HL-60 (cell line): ENCODE results near the gene ABCF2.

Experiments used
- DNase-seq, 2 experiments: peaks; one replicate each; pipeline ENCODE4 v3.0.0-alpha.2; 2010 to 2020; ENCODE audit warnings: low read depth in 1 of 2, low spot score in 1 of 2
- H3K27ac ChIP-seq: fragments of 250-450 bp; sonication (Bioruptor Pico); replicated peaks from 2 replicates; pipeline ENCODE4 v1.5.1; 2020; ENCODE audit warnings: mild to moderate bottlenecking, moderate library complexity
- H3K27me3 ChIP-seq: fragments of 250-450 bp; sonication (Bioruptor Pico); 2 replicates; pipeline ENCODE4 v1.5.1; 2021; ENCODE audit warnings: mild to moderate bottlenecking, moderate library complexity; ENCODE audit not compliant: insufficient read depth, poor library complexity, severe bottlenecking
- H3K4me3 ChIP-seq: replicated peaks from 2 replicates; pipeline ENCODE4 v1.5.1; 2011; ENCODE audit warnings: mild to moderate bottlenecking, control low read depth, low read length; ENCODE audit not compliant: insufficient read depth
- GABPA ChIP-seq: IDR thresholded peaks from 2 replicates; pipeline ENCODE4 v1.6.1; 2012; ENCODE audit warnings: low read depth
- POLR2AphosphoS5 ChIP-seq: IDR thresholded peaks from 2 replicates; pipeline ENCODE4 v1.6.1; 2012; ENCODE audit warnings: low read depth
- SPI1 ChIP-seq: IDR thresholded peaks from 2 replicates; pipeline ENCODE4 v1.6.1; 2012; ENCODE audit warnings: low read depth, mild to moderate bottlenecking, borderline replicate concordance
- TF ChIP-seq, protein P1 (sequence below): IDR thresholded peaks from one replicate; pipeline ENCODE4 v1.5.1; 2011; ENCODE audit warnings: low read length, control low read depth, inconsistent platforms; ENCODE audit not compliant: insufficient read depth
- TF ChIP-seq, protein P2 (sequence below): IDR thresholded peaks from 2 replicates; pipeline ENCODE4 v1.6.1; 2012; ENCODE audit warnings: low read depth; ENCODE audit not compliant: insufficient replicate concordance

The ABCF2 gene

DNA sequence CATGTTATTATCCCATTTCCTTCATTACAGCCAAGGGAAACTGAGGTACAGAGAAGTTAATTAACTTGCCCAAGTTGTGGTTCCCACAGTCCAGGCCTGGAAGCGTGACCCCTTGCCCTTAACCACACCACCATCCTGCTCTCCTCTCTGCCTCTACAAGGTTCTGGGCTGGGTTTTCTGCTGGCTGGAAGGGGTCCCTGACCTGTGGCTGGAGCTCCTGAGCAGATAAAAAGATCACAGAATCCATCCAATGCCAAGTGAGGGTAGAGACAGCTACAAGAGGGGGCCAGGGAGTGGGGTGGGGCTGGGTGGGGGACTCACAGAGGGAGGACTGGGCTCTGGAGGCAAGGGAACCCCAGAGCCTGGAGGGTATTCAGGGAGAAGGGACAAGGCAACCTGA lies 49.7 kb downstream of the ABCF2 start:
- H3K27ac ChIP-seq: no peak overlapping the region
- TF ChIP-seq, protein P1, sequence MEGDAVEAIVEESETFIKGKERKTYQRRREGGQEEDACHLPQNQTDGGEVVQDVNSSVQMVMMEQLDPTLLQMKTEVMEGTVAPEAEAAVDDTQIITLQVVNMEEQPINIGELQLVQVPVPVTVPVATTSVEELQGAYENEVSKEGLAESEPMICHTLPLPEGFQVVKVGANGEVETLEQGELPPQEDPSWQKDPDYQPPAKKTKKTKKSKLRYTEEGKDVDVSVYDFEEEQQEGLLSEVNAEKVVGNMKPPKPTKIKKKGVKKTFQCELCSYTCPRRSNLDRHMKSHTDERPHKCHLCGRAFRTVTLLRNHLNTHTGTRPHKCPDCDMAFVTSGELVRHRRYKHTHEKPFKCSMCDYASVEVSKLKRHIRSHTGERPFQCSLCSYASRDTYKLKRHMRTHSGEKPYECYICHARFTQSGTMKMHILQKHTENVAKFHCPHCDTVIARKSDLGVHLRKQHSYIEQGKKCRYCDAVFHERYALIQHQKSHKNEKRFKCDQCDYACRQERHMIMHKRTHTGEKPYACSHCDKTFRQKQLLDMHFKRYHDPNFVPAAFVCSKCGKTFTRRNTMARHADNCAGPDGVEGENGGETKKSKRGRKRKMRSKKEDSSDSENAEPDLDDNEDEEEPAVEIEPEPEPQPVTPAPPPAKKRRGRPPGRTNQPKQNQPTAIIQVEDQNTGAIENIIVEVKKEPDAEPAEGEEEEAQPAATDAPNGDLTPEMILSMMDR: no peak
- TF ChIP-seq, protein P2, sequence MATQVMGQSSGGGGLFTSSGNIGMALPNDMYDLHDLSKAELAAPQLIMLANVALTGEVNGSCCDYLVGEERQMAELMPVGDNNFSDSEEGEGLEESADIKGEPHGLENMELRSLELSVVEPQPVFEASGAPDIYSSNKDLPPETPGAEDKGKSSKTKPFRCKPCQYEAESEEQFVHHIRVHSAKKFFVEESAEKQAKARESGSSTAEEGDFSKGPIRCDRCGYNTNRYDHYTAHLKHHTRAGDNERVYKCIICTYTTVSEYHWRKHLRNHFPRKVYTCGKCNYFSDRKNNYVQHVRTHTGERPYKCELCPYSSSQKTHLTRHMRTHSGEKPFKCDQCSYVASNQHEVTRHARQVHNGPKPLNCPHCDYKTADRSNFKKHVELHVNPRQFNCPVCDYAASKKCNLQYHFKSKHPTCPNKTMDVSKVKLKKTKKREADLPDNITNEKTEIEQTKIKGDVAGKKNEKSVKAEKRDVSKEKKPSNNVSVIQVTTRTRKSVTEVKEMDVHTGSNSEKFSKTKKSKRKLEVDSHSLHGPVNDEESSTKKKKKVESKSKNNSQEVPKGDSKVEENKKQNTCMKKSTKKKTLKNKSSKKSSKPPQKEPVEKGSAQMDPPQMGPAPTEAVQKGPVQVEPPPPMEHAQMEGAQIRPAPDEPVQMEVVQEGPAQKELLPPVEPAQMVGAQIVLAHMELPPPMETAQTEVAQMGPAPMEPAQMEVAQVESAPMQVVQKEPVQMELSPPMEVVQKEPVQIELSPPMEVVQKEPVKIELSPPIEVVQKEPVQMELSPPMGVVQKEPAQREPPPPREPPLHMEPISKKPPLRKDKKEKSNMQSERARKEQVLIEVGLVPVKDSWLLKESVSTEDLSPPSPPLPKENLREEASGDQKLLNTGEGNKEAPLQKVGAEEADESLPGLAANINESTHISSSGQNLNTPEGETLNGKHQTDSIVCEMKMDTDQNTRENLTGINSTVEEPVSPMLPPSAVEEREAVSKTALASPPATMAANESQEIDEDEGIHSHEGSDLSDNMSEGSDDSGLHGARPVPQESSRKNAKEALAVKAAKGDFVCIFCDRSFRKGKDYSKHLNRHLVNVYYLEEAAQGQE: no peak
- TF ChIP-seq GABPA: no peak
- TF ChIP-seq POLR2AphosphoS5: no peak
- TF ChIP-seq SPI1: no peak
- H3K27me3 ChIP-seq: no peaks in the 10 kb centered on the region
- no peak for DNase-seq
- H3K4me3 ChIP-seq: no peak overlapping the region

DNA sequence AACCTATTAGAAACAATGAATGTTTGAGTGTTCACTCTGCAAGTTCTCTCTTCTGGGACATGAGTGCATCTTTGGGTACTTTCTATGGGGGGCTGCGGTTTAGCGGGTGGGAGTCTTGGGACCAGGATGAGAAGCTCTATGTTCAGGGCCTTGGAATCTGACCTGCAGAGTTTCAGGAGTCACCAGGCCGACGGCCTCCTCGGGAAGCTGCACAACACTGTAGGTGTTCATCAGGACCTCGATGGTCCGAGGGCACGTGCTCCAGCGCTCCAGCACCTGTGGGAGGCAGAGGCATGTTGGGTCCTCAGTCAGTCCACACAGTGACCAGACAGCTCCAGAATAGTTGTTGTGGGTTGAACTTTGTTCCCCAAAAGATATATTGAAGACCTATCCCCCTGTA lies 50.6 kb downstream of the ABCF2 start:
- H3K27ac ChIP-seq: no peak overlapping the region
- no peak overlapping the region for H3K4me3 ChIP-seq
- TF ChIP-seq SPI1: no peak
- TF ChIP-seq, protein P1: no peak
- no peak for TF ChIP-seq POLR2AphosphoS5
- TF ChIP-seq GABPA: no peak
- TF ChIP-seq, protein P2: no peak
- DNase-seq: no peak
- no peaks in the 10 kb centered on the region for H3K27me3 ChIP-seq

DNA sequence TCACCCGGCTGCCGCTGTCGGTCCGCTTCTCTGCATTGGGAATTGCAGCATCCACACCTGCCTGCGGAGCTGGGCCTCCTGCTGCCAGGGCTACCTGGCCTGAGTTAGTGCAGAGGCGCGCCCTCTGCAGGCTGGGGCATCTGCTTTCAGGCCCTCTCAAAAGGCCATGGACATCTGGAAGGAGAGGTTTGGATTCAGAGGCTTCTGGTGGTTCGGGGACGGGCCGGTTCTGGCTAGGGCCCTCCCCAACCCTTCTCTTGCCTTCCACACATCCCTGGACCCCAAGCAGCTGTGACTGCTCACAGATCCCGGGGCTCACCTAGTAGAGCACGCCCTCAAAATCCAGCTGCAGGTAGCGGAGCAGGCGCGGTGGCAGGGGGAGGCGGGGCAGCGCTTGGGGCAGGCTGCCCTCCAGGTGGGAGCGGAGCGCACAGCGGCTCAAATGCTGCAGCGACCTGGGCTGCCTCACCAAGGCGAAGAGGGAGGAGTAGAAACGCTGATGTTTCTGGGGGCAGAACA lies 51.2 kb downstream of the ABCF2 start:
- DNase-seq: no peak
- TF ChIP-seq, protein P1: no peak
- TF ChIP-seq SPI1 (no peak), POLR2AphosphoS5 (no peak), GABPA (no peak)
- TF ChIP-seq, protein P2: no peak
- no peak overlapping the region for H3K4me3 ChIP-seq
- H3K27me3 ChIP-seq: peaks cover 4% of the 10 kb centered on the region
- no peak overlapping the region for H3K27ac ChIP-seq
